Stimulated activated CD8-positive, alpha-beta memory T cell treated with anti-CD3 and anti-CD28 coated beads, Interleukin-4, amount 100 ng/mL, for 24 hours (primary cell): ENCODE data around the gene MT4.
A peak's percentile ranks its signal among the peaks of the same experiment; 100 is the strongest.

Source experiments
- DNase-seq: peaks from one replicate; pipeline ENCODE4 v3.0.0-alpha.2; 2020; ENCODE audit warnings: low read depth

MT4 gene

GRCh38 chr16:56604966-56605365 lies 40.1 kb downstream of the MT4 start:
- DNase-seq: no peak

- DNase-seq: no peak
Observed at GRCh38 chr16:56605475-56605874, 40.6 kb downstream of the MT4 start.

- no peak for DNase-seq
Observed at GRCh38 chr16:56606071-56606475, 41.2 kb downstream of the MT4 start.

- DNase-seq: no peak
Observed at GRCh38 chr16:56606476-56607108, 41.7 kb downstream of the MT4 start.

GRCh38 chr16:56607109-56607618 lies 42.3 kb downstream of the MT4 start:
- no peak for DNase-seq

- DNase-seq: no peak
Observed at GRCh38 chr16:56607675-56608042, 42.8 kb downstream of the MT4 start.

- peak; percentile 85 for DNase-seq
Observed at GRCh38 chr16:56608043-56608875, 43.4 kb downstream of the MT4 start, which contains the start of gene MT2A. Gene MT2A (plus strand): TSS chr16:56608584. CDS start chr16:56608656, 72 bp downstream.

- no peak for DNase-seq
Observed at GRCh38 chr16:56608876-56609462, 44.1 kb downstream of the MT4 start.

GRCh38 chr16:56609463-56609921 lies 44.6 kb downstream of the MT4 start:
- peak; percentile 46 for DNase-seq

GRCh38 chr16:56610017-56610608 lies 45.2 kb downstream of the MT4 start:
- peak; percentile 58 for DNase-seq

GRCh38 chr16:56610609-56611111 lies 45.8 kb downstream of the MT4 start:
- no peak for DNase-seq

GRCh38 chr16:56611281-56611833 lies 46.5 kb downstream of the MT4 start:
- no peak for DNase-seq

GRCh38 chr16:56613706-56614105 lies 48.8 kb downstream of the MT4 start:
- DNase-seq: no peak

GRCh38 chr16:56614549-56614991 lies 49.7 kb downstream of the MT4 start:
- DNase-seq: no peak

- no peak for DNase-seq
Observed at GRCh38 chr16:56615353-56615752, 50.5 kb downstream of the MT4 start.

GRCh38 chr16:56616608-56617211 lies 51.8 kb downstream of the MT4 start:
- no peak for DNase-seq

GRCh38 chr16:56617212-56618085 lies 52.6 kb downstream of the MT4 start:
- DNase-seq: peak; percentile 34

GRCh38 chr16:56618138-56618537 lies 53.3 kb downstream of the MT4 start:
- DNase-seq: no peak
